Measurements from ENCODE around the gene TWF1.

GRCh38 chr12:43749016-43749415, 57.1 kb downstream of the TWF1 start:
- TF ChIP-seq CTCF (IDR thresholded peaks at IDR 0.05; ENCODE audit: poor library complexity, severe bottlenecking) (no peak), EP300 (conservative IDR thresholded peaks at IDR 0.05; ENCODE audit: poor library complexity, severe bottlenecking) (no peak), EZH2 (IDR thresholded peaks at IDR 0.05; ENCODE audit: borderline replicate concordance, insufficient read depth, low read length, poor library complexity, severe bottlenecking) (no peak), POLR2AphosphoS5 (IDR thresholded peaks at IDR 0.05) (no peak)
